OCI-LY3 (cell line): ENCODE data around the gene ATP5F1C.

Source experiments
- H2AFZ ChIP-seq: fragments of 200-600, 300-600 bp; shearing (Covaris generic); 2 replicates; pipeline ENCODE4 v1.6.0; 2014; ENCODE audit warnings: antibody characterized with exemption, low read depth, low read length
- H3K27ac ChIP-seq: fragments of 200-600, 300-600 bp; sonication (generic); 2 replicates; pipeline ENCODE4 v1.5.1; 2014; ENCODE audit warnings: mild to moderate bottlenecking, low read length, moderate library complexity, mixed read lengths
- H3K27me3 ChIP-seq: fragments of 200-600, 300-600 bp; sonication (generic); 2 replicates; pipeline ENCODE4 v1.6.1; 2014; ENCODE audit warnings: low read depth, low read length, mixed read lengths
- H3K36me3 ChIP-seq: fragments of 200-600, 300-600 bp; sonication (generic); replicated peaks from 2 replicates; pipeline ENCODE3; 2014; ENCODE audit warnings: low read depth, low read length, mixed read lengths
- H3K4me1 ChIP-seq: fragments of 300-600, 200-600 bp; sonication (generic); 2 replicates; pipeline ENCODE4 v1.6.1; 2014; ENCODE audit warnings: low read length, mixed read lengths
- H3K4me2 ChIP-seq: fragments of 200-600, 300-600 bp; sonication (generic); 2 replicates; pipeline ENCODE4 v1.6.1; 2014; ENCODE audit warnings: low read length, mixed read lengths
- H3K4me3 ChIP-seq: fragments of 300-600, 200-600 bp; sonication (generic); 2 replicates; pipeline ENCODE4 v1.5.1; 2014; ENCODE audit warnings: antibody characterized with exemption, mild to moderate bottlenecking, low read length, moderate library complexity
- H3K79me2 ChIP-seq: fragments of 300-600, 200-600 bp; shearing (Covaris generic); 2 replicates; pipeline ENCODE4 v1.6.1; 2014; ENCODE audit warnings: mild to moderate bottlenecking, low read length, mixed read lengths
- H3K9ac ChIP-seq: fragments of 300-600, 200-600 bp; shearing (Covaris generic); 2 replicates; pipeline ENCODE4 v1.6.0; 2014; ENCODE audit warnings: mild to moderate bottlenecking, low read length, moderate library complexity
- H3K9me3 ChIP-seq: fragments of 200-600, 300-600 bp; shearing (Covaris generic); 2 replicates; pipeline ENCODE4 v1.6.1; 2014; ENCODE audit warnings: low read length, mixed read lengths; ENCODE audit not compliant: insufficient read depth
- H4K20me1 ChIP-seq: fragments of 200-600, 300-600 bp; sonication (generic); 2 replicates; pipeline ENCODE4 v1.6.1; 2016; ENCODE audit warnings: low read length, mixed read lengths; ENCODE audit not compliant: insufficient read depth
- EZH2phosphoT487 ChIP-seq: fragments of 200-600 bp; shearing (Covaris generic); IDR thresholded peaks from 2 replicates; pipeline ENCODE4 v1.6.1; 2018; ENCODE audit warnings: antibody characterized with exemption, mixed run types, low read depth
- TF ChIP-seq, protein P1 (sequence below): fragments of 200-600, 300-600 bp; sonication (generic); IDR thresholded peaks from 2 replicates; pipeline ENCODE4 v1.5.1; 2014; ENCODE audit warnings: antibody characterized with exemption, low read length, low read depth

The ATP5F1C gene

DNA sequence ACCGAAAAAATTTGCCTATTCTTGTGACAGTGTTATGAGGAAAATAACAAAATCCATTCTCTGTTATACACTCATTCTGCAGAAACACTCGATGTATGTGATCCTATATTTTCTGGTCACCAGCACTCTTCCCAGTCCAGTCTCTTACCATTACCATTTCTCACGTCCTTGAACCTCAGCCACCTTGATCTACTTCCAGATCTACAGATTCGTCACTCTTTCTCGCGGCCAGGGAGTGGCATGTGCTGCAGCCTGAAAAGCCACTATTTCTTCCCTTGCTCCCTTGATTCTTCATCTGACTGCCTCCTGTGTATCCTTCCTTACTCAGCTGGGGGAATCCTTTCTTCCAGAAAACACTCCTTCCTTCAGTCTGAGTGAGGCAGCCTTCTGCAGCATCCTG lies 16.2 kb downstream of the ATP5F1C start:
- no peaks in the 10 kb centered on the region for H4K20me1 ChIP-seq

DNA sequence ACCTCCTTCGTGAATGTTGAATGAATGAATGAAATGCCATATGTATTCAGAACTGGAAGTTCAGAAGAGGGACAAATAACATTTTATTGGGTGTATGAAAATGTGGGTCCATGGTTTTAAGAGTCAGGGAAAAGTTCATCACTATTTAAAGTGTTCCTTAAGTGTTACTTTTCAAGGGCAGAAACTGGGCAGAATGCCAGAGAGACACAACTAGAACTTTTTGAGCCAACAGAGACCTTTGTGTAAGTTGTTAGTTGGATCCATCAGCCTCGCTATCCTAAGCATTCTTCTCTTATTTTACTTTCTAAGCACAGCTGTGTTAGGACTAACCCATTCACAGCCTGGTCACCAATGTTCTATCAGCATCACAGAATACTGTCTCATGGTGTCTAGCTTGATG lies 16.8 kb downstream of the ATP5F1C start:
- H3K27ac ChIP-seq, result no peak overlapping the region
- H3K4me3 ChIP-seq, result no peak overlapping the region
- no peaks in the 10 kb centered on the region for H3K27me3 ChIP-seq
- H3K4me1 ChIP-seq, result no peaks in the 10 kb centered on the region
- no peaks in the 10 kb centered on the region for H4K20me1 ChIP-seq
- no peak overlapping the region for H3K4me2 ChIP-seq
- H3K9me3 ChIP-seq, result no peaks in the 10 kb centered on the region
- H2AFZ ChIP-seq, result no peak overlapping the region
- no peak for TF ChIP-seq EZH2phosphoT487
- TF ChIP-seq, protein P1, sequence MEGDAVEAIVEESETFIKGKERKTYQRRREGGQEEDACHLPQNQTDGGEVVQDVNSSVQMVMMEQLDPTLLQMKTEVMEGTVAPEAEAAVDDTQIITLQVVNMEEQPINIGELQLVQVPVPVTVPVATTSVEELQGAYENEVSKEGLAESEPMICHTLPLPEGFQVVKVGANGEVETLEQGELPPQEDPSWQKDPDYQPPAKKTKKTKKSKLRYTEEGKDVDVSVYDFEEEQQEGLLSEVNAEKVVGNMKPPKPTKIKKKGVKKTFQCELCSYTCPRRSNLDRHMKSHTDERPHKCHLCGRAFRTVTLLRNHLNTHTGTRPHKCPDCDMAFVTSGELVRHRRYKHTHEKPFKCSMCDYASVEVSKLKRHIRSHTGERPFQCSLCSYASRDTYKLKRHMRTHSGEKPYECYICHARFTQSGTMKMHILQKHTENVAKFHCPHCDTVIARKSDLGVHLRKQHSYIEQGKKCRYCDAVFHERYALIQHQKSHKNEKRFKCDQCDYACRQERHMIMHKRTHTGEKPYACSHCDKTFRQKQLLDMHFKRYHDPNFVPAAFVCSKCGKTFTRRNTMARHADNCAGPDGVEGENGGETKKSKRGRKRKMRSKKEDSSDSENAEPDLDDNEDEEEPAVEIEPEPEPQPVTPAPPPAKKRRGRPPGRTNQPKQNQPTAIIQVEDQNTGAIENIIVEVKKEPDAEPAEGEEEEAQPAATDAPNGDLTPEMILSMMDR, result no peak
- peaks cover 50% of the 10 kb centered on the region for H3K36me3 ChIP-seq
- H3K9ac ChIP-seq, result no peak overlapping the region
- no peaks in the 10 kb centered on the region for H3K79me2 ChIP-seq

More for the DNA sequence above, 16.2 kb downstream of the ATP5F1C start:
- H3K9ac ChIP-seq, result no peak overlapping the region
- peaks cover 55% of the 10 kb centered on the region for H3K36me3 ChIP-seq
- no peaks in the 10 kb centered on the region for H3K79me2 ChIP-seq
- H3K27me3 ChIP-seq, result no peaks in the 10 kb centered on the region
- no peak overlapping the region for H3K4me2 ChIP-seq
- H3K4me3 ChIP-seq, result no peak overlapping the region
- no peaks in the 10 kb centered on the region for H3K4me1 ChIP-seq
- no peak overlapping the region for H2AFZ ChIP-seq
- H3K9me3 ChIP-seq, result no peaks in the 10 kb centered on the region
- no peak for TF ChIP-seq EZH2phosphoT487
- TF ChIP-seq, protein P1, result no peak
- H3K27ac ChIP-seq, result no peak overlapping the region

DNA sequence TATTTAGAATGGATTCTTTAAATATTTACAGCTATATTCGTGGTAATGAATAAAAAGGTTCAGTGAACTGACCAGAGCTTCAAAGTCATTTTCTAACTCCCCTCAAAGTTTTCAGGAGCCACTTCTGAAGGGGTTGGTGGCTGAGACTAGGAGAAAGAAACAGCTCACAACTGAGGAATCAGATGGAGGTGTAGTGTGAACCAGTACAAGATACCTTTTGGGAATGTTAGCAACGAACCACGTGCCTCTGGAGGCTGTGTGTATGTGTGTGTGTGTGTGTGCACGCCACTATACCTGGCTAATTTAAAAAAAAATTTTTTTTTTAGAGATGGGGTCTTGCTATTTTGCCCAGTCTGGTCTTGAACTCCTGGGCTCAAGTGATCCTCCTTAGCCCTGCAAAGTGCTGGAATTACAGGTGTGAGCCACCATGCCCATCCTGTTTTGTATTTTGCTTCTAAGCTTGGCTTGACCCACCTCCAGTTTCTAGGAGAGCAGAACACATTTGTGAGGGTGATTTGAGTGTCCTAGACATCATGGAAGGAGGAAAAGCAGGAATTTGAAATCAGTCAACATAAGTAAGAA lies 20.8 kb downstream of the ATP5F1C start:
- TF ChIP-seq, protein P1, result no peak
- Histone ChIP-seq H3K36me3 (peaks cover 19% of the 10 kb centered on the region), H3K4me3 (no peak overlapping the region), H3K9me3 (no peaks in the 10 kb centered on the region), H3K4me2 (no peak overlapping the region), H3K79me2 (no peaks in the 10 kb centered on the region), H3K27me3 (no peaks in the 10 kb centered on the region), H3K9ac (no peak overlapping the region), H2AFZ (no peak overlapping the region), H4K20me1 (no peaks in the 10 kb centered on the region), H3K27ac (no peak overlapping the region), H3K4me1 (peaks cover 2% of the 10 kb centered on the region; the same call in 1 of the 2 replicates)

DNA sequence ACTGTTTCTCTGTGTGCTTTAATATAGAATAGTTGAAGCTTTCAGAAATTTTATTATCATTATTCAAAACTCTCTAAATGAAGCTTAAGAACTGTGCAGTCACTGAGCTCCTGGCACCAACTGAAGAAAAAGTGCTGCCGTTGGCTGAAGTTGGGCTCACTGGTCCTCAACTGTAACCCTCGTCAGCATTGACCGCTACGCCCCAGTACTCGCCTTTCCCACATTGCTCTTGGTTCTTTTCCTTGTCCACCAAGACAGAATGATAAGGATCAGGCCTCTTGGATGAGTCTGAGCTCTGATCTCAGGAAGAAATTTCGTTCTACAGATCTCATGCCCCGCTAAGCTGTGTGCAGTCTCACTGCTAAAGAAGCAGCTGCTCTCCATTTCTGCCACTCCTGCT lies 22.5 kb downstream of the ATP5F1C start:
- Histone ChIP-seq H3K79me2 (no peaks in the 10 kb centered on the region), H3K9me3 (no peaks in the 10 kb centered on the region), H3K4me1 (peaks cover 10% of the 10 kb centered on the region; the same call in 1 of the 2 replicates), H2AFZ (no peak overlapping the region), H3K4me3 (no peak overlapping the region), H3K27ac (no peak overlapping the region), H3K27me3 (no peaks in the 10 kb centered on the region), H3K4me2 (no peak overlapping the region), H4K20me1 (no peaks in the 10 kb centered on the region), H3K9ac (no peak overlapping the region), H3K36me3 (peaks cover 5% of the 10 kb centered on the region)
- TF ChIP-seq, protein P1, result no peak
- no peak for TF ChIP-seq EZH2phosphoT487
